Bronchial epithelial cell (primary cell): ENCODE measurements around the gene MCAM. TPM values are rescaled to one million over a fixed set of nuclear protein-coding genes. Genes with fewer than 3 reads are reported as not detected.

Source experiments
- DNase-seq: peaks from one replicate; pipeline ENCODE4 v3.0.0-alpha.2; 2010; ENCODE audit warnings: low read depth
- FAIRE-seq: peaks from 2 replicates; lab custom pipeline; 2011; peaks lifted over from hg19 to GRCh38; lab: Jason Lieb, UNC
- H3K27me3 ChIP-seq: 2 replicates; pipeline ENCODE4 v1.5.1; 2011; ENCODE audit warnings: low read length; ENCODE audit not compliant: control insufficient read depth, insufficient read depth
- H3K36me3 ChIP-seq: 2 replicates; pipeline ENCODE4 v1.5.1; 2011; ENCODE audit warnings: low read length; ENCODE audit not compliant: control insufficient read depth, insufficient read depth
- H3K4me3 ChIP-seq: 2 replicates; pipeline ENCODE4 v1.5.1; 2011; ENCODE audit warnings: mild to moderate bottlenecking, low read depth, low read length, control low read depth
- total RNA-seq: library from RNA; depleted of rRNA; stranded (reverse); fragments of >200 nt; gene quantifications from 2 replicates; pipeline ENCODE4 v1.2.1, GENCODE V29; 2014
- TF ChIP-seq, protein P1 (sequence below): IDR thresholded peaks from 2 replicates; pipeline ENCODE4 v1.5.1; 2011; ENCODE audit warnings: mild to moderate bottlenecking, moderate library complexity, low read length, control low read depth, inconsistent platforms; ENCODE audit not compliant: insufficient read depth, severe bottlenecking

The MCAM gene
- total RNA-seq, 1 donor from 2014 or later = 36.3 TPM

DNA sequence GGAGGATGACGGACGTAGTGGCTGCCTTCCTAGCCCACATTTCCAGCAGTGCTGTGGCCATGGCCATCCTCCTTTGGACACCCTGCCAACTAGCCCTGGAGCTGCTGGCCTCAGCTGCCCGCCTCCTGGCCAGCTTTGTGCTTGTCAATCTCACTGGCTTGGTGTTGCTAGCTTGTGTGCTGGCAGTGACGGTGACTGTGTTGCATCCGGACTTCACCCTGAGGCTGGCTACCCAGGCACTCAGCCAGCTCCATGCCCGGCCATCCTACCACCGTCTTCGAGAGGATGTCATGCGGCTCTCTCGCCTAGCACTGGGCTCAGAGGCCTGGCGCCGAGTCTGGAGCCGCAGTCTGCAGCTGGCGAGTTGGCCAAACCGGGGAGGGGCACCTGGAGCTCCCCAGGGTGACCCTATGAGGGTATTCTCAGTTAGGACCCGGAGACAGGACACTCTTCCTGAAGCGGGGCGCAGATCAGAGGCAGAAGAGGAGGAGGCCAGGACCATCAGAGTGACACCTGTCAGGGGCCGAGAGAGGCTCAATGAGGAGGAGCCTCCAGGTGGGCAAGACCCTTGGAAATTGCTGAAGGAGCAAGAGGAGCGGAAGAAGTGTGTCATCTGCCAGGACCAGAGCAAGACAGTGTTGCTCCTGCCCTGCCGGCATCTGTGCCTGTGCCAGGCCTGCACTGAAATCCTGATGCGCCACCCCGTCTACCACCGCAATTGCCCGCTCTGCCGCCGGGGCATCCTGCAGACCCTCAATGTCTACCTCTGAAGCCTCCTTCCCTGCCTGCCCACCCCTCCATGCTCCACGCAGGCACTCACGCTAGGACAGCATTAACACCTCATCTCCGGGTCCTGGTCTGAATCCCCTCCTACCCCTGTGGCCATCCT lies 19.0 kb upstream of the MCAM start:
- Histone ChIP-seq H3K27me3 (peaks cover 6% of the 10 kb centered on the region), H3K4me3 (no peak overlapping the region), H3K36me3 (peaks cover 5% of the 10 kb centered on the region)
- FAIRE-seq = peak; percentile 43
- DNase-seq = no peak
- TF ChIP-seq, protein P1, sequence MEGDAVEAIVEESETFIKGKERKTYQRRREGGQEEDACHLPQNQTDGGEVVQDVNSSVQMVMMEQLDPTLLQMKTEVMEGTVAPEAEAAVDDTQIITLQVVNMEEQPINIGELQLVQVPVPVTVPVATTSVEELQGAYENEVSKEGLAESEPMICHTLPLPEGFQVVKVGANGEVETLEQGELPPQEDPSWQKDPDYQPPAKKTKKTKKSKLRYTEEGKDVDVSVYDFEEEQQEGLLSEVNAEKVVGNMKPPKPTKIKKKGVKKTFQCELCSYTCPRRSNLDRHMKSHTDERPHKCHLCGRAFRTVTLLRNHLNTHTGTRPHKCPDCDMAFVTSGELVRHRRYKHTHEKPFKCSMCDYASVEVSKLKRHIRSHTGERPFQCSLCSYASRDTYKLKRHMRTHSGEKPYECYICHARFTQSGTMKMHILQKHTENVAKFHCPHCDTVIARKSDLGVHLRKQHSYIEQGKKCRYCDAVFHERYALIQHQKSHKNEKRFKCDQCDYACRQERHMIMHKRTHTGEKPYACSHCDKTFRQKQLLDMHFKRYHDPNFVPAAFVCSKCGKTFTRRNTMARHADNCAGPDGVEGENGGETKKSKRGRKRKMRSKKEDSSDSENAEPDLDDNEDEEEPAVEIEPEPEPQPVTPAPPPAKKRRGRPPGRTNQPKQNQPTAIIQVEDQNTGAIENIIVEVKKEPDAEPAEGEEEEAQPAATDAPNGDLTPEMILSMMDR = no peak

DNA sequence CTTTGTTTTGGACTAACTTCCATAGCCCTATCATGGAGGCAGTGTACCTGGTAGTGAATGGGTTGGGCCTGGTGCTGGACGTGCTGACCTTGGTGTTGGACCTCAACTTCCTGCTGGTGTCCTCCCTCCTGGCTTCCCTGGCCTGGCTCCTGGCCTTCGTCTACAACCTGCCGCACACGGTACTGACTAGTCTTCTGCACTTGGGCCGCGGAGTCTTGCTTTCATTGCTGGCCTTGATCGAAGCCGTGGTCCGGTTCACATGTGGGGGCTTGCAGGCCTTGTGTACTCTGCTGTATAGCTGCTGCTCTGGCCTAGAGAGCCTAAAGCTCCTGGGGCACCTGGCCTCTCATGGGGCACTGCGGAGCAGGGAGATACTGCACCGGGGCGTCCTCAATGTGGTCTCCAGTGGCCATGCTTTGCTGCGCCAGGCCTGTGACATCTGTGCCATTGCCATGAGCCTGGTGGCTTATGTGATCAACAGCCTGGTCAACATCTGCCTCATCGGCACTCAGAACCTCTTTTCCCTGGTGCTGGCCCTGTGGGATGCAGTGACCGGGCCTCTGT lies 18.2 kb upstream of the MCAM start:
- no peak for FAIRE-seq
- TF ChIP-seq, protein P1 = no peak
- Histone ChIP-seq H3K27me3 (peaks cover 4% of the 10 kb centered on the region), H3K4me3 (peak overlapping the region; percentile 75), H3K36me3 (peaks cover 5% of the 10 kb centered on the region)
- DNase-seq = no peak

DNA sequence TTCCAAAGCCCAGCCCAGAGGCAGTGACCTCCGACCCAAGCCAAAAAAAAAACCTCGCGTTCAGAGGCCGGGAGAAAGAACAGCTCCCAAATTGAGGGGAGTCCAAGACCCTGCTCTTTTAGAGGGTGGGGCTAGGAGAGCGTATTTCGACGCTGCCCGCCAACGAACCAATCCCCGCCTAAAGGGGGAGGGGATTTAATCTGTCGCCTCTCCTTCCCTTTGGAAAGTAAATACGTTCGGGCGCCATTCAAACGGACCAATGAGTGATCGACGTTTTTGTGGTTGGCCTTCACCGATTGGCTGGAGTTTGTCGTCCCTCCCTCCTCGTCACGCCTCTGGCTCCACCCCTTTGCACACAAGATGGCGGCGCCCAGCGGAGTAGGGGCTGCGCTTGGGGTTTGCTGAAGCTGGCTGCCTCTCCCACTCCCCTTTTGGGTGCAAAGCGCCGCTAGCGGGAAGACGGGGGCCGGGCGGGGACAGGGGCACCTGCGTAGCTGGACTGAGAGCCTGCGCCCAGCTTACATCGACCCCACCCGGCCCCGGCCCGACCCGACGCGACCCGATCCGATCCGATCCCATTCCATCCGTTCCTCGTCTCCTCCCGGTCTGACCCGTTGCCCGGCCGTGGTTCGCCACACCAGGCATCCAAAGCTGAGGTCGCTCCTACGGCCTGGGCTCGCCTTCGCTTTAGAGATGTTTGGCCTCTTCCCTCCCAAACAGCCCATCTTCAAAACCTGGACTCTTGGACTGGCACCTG lies 17.4 kb upstream of the MCAM start, which contains the start of gene RNF26:
Gene RNF26, plus strand, starts transcription at position 354 of the 757 bp plus-strand sequence. CDS start 596 bp downstream, outside the sequence.
- TF ChIP-seq, protein P1 = no peak
- Histone ChIP-seq H3K27me3 (peaks cover 2% of the 10 kb centered on the region), H3K4me3 (peak within 1 kb of the TSS; percentile 75), H3K36me3 (peaks cover 5% of the 10 kb centered on the region)
- peak; percentile 76 for FAIRE-seq
- peak; percentile 94 for DNase-seq

DNA sequence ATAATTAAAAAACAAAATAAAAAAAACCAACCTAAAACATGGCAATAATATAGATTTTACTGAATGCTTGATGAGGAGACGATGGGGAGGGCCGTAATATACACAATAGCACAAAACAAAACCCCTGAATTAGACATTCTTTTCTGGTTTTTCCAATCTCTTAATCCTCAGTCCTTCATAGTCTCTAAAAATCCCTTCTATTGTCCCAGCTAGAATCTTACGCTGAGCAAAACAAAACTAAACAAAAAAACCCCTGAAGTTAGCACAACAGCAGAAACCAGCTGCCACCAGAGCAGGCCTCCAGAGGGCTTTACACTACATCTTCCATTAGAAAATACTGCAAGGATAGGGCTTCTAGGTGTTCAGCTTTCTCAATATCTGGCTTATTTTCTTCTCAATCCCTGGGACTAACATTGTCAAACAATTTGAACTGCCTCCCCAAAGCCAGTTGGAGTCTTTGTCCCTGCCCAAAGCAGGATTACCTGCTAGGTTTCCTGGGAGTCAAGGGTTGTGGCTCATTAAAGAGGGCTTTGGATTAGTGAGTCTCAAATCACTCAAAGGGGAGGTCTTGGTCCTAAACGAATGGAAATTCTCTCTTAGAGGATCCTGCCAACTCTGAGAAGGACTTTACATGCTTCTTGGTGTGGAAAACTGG lies 15.3 kb upstream of the MCAM start:
- FAIRE-seq (no peak), DNase-seq (no peak)
- Histone ChIP-seq H3K4me3 (no peak overlapping the region), H3K27me3 (no peaks in the 10 kb centered on the region), H3K36me3 (peaks cover 5% of the 10 kb centered on the region)
- TF ChIP-seq, protein P1 = no peak

DNA sequence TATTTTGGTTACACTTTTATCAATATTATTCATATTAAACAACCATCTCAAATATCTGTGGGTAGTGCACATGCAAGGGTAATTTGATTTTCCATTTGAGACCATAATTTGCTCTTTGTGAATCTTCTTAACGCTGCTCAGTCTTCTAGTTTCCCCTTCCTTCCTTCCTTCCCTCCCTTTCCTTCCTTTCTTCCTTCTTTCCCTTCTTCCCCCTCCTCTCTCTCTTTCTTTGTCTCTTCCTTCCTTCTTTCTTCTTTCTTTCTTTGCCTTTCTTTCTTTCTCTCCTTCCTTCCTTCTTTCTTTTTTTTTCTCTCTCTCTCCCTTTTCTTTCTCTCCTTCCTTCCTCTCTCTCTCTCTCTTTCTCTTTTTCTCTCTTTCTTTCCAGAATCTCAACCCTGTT lies 13.3 kb upstream of the MCAM start:
- FAIRE-seq (no peak), DNase-seq (no peak)
- Histone ChIP-seq H3K27me3 (no peaks in the 10 kb centered on the region), H3K4me3 (no peak overlapping the region), H3K36me3 (no peaks in the 10 kb centered on the region)
- TF ChIP-seq, protein P1 = no peak
